ENCODE measurements around the gene RBM7.

RBM7 gene

GRCh38 chr11:114377612-114378267, 22.7 kb upstream of the RBM7 start:
- no peak for DNase-seq (ENCODE audit: extremely low spot score)
- CTCF ChIA-PET: interaction anchor here (0.9 to 1.1 kb wide), 2 partner anchors 9 to 18 kb away, joined by 3 to 4 read pairs; no protein-coding TSS in a partner anchor
- POLR2A ChIA-PET: no interaction called here
- TF ChIP-seq, protein P1, sequence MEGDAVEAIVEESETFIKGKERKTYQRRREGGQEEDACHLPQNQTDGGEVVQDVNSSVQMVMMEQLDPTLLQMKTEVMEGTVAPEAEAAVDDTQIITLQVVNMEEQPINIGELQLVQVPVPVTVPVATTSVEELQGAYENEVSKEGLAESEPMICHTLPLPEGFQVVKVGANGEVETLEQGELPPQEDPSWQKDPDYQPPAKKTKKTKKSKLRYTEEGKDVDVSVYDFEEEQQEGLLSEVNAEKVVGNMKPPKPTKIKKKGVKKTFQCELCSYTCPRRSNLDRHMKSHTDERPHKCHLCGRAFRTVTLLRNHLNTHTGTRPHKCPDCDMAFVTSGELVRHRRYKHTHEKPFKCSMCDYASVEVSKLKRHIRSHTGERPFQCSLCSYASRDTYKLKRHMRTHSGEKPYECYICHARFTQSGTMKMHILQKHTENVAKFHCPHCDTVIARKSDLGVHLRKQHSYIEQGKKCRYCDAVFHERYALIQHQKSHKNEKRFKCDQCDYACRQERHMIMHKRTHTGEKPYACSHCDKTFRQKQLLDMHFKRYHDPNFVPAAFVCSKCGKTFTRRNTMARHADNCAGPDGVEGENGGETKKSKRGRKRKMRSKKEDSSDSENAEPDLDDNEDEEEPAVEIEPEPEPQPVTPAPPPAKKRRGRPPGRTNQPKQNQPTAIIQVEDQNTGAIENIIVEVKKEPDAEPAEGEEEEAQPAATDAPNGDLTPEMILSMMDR (IDR thresholded peaks at IDR 0.05; ENCODE audit: control extremely low read depth, extremely low read depth, low read depth, missing control alignments): no peak

DNA sequence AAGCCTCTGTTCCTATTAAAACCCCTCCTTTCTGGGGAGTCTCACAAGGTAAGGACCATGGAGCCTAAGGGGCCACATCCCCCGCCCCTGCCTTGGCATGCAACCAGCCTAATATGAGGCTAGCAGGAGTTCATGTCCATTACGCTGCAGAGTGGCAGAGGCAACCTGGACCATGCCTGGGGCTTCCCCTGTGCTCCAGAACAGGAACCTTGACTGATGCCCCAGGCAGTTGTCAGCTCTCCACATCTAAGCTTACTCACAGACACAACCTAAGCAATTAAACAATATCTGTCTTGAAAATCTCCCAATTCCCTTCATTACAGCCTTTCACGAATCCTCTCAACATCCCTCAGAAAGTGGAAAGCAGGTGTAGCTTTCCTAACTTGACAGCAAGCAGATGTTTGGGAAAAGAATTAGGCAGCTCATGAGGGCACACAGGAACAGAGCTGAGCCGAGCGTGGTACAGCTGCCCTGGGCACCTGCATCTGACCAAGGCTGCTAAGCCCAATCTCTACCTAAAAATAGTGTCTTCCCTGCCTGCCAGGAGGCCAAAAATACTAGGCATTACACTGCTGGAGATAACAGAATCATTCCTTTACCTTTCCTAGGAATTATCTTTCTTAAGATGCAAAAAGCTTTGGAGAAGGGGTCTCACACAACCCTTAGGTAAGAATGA, 20.9 kb upstream of the RBM7 start:
- TF ChIP-seq, protein P1 (IDR thresholded peaks at IDR 0.05; ENCODE audit: control extremely low read depth, extremely low read depth, low read depth, missing control alignments): no peak
- DNase-seq (ENCODE audit: extremely low spot score): no peak
- POLR2A ChIA-PET: no interaction called here
- CTCF ChIA-PET: interaction anchor here (1.0 kb wide), 1 partner anchor 12 kb away, joined by 3 read pairs; no protein-coding TSS in a partner anchor

DNA sequence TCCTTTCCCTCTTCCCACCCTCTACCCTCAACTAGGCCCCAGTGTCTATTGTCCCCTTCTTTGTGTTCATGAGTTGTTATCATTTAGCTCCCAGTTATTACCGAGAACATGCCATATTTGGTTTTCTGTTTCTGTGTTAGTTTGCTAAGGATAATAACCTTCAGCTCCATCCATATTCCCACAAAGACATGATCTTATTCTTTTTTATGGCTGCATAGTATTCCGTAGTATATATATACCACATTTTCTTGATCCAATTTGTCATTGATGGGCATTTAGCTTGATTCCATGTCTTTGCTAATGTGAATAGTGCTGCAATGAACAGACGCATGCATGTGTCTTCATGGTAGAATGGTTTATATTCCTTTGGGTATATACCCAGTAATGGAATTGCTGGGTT, 18.0 kb upstream of the RBM7 start:
- ChIA-PET POLR2A (no interaction called here), CTCF (interaction anchor here (2.0 kb wide), 1 partner anchor 9 kb away, joined by 4 read pairs; no protein-coding TSS in a partner anchor)
- no peak for DNase-seq (ENCODE audit: extremely low spot score)
- TF ChIP-seq, protein P1 (IDR thresholded peaks at IDR 0.05; ENCODE audit: control extremely low read depth, extremely low read depth, low read depth, missing control alignments): no peak

GRCh38 chr11:114384487-114384886, 16.0 kb upstream of the RBM7 start:
- no peak for DNase-seq (ENCODE audit: extremely low spot score)
- TF ChIP-seq, protein P1 (IDR thresholded peaks at IDR 0.05; ENCODE audit: control extremely low read depth, extremely low read depth, low read depth, missing control alignments): no peak
- ChIA-PET CTCF (interaction anchor here (1.4 kb wide), 1 partner anchor 12 kb away, joined by 4 read pairs; no protein-coding TSS in a partner anchor), POLR2A (no interaction called here)

GRCh38 chr11:114386131-114386530, 14.3 kb upstream of the RBM7 start:
- TF ChIP-seq, protein P1 (IDR thresholded peaks at IDR 0.05; ENCODE audit: control extremely low read depth, extremely low read depth, low read depth, missing control alignments): no peak
- no peak for DNase-seq (ENCODE audit: extremely low spot score)
- ChIA-PET POLR2A (no interaction called here), CTCF (interaction anchor here (0.9 to 1.4 kb wide), 3 partner anchors 8 to 12 kb away, joined by 3 read pairs; no protein-coding TSS in a partner anchor)

GRCh38 chr11:114386545-114386944, 13.9 kb upstream of the RBM7 start:
- no peak for DNase-seq (ENCODE audit: extremely low spot score)
- TF ChIP-seq, protein P1 (IDR thresholded peaks at IDR 0.05; ENCODE audit: control extremely low read depth, extremely low read depth, low read depth, missing control alignments): no peak
- ChIA-PET POLR2A (no interaction called here), CTCF (interaction anchor here (0.9 to 1.4 kb wide), 3 partner anchors 9 to 12 kb away, joined by 3 read pairs; no protein-coding TSS in a partner anchor)

All from GM10248 (cell line).